Chondrocyte (in vitro differentiated cells): ENCODE results near the gene PPP2R2C. TPM values are rescaled to one million over a fixed set of nuclear protein-coding genes. Genes with fewer than 3 reads are reported as not detected.

ENCODE experiments used
- DNase-seq: peaks from one replicate; pipeline ENCODE4 v3.0.0; 2021; ENCODE audit warnings: mixed read lengths, low spot score
- H3K27ac Mint-ChIP-seq: one replicate; pipeline ENCODE4 v1.8.0; 2021; ENCODE audit warnings: mild to moderate bottlenecking, moderate library complexity, mixed read lengths; ENCODE audit not compliant: unreplicated experiment
- H3K27me3 Mint-ChIP-seq: 2 replicates; pipeline ENCODE4 v1.8.0; 2021; ENCODE audit warnings: low read depth, mixed read lengths
- H3K36me3 Mint-ChIP-seq: 2 replicates; pipeline ENCODE4 v1.8.0; 2021; ENCODE audit warnings: low read depth, mixed read lengths
- H3K4me1 Mint-ChIP-seq: 2 replicates; pipeline ENCODE4 v1.8.0; 2021; ENCODE audit warnings: low read depth, mild to moderate bottlenecking, mixed read lengths
- H3K4me3 Mint-ChIP-seq: one replicate; pipeline ENCODE4 v1.8.0; 2021; ENCODE audit warnings: mild to moderate bottlenecking, moderate library complexity, mixed read lengths; ENCODE audit not compliant: unreplicated experiment
- H3K9me3 Mint-ChIP-seq: 2 replicates; pipeline ENCODE4 v1.8.0; 2021; ENCODE audit warnings: low read depth, mixed read lengths
- total RNA-seq: library from RNA; stranded (reverse); gene quantifications from 3 replicates; pipeline ENCODE4 v1.2.1, GENCODE V29; 2021
- TF ChIP-seq, protein P1 (sequence below): fragments of 200-600 bp; sonication (generic); IDR thresholded peaks from 2 replicates; pipeline ENCODE4 v1.5.0; 2021; ENCODE audit warnings: antibody characterized with exemption, mild to moderate bottlenecking, moderate library complexity

Gene PPP2R2C
- total RNA-seq, 1 donor from 2014 or later = 0.10 TPM

DNA sequence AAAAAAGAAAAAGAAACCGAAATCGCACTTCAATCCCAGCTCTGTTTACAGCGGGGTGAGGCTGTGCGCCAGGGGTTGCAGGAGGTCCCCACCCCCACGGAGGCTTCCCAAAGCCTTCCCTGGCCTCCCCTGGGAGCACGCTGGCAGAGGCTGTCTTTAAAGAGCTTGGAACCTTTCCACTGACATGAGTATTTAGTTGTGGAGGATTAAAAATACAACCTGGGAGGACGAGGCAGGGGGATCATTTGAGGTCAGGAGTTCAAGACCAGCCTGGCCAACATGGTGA is 69.1 kb downstream of the PPP2R2C start:
- TF ChIP-seq, protein P1, sequence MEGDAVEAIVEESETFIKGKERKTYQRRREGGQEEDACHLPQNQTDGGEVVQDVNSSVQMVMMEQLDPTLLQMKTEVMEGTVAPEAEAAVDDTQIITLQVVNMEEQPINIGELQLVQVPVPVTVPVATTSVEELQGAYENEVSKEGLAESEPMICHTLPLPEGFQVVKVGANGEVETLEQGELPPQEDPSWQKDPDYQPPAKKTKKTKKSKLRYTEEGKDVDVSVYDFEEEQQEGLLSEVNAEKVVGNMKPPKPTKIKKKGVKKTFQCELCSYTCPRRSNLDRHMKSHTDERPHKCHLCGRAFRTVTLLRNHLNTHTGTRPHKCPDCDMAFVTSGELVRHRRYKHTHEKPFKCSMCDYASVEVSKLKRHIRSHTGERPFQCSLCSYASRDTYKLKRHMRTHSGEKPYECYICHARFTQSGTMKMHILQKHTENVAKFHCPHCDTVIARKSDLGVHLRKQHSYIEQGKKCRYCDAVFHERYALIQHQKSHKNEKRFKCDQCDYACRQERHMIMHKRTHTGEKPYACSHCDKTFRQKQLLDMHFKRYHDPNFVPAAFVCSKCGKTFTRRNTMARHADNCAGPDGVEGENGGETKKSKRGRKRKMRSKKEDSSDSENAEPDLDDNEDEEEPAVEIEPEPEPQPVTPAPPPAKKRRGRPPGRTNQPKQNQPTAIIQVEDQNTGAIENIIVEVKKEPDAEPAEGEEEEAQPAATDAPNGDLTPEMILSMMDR = no peak
- H3K9me3 Mint-ChIP-seq = no peaks in the 10 kb centered on the region
- no peaks in the 10 kb centered on the region for H3K4me1 Mint-ChIP-seq
- peak; percentile 10 for DNase-seq
- no peak overlapping the region for H3K27ac Mint-ChIP-seq
- H3K36me3 Mint-ChIP-seq = no peaks in the 10 kb centered on the region
- peaks cover 83% of the 10 kb centered on the region for H3K27me3 Mint-ChIP-seq
- H3K4me3 Mint-ChIP-seq = no peak overlapping the region

DNA sequence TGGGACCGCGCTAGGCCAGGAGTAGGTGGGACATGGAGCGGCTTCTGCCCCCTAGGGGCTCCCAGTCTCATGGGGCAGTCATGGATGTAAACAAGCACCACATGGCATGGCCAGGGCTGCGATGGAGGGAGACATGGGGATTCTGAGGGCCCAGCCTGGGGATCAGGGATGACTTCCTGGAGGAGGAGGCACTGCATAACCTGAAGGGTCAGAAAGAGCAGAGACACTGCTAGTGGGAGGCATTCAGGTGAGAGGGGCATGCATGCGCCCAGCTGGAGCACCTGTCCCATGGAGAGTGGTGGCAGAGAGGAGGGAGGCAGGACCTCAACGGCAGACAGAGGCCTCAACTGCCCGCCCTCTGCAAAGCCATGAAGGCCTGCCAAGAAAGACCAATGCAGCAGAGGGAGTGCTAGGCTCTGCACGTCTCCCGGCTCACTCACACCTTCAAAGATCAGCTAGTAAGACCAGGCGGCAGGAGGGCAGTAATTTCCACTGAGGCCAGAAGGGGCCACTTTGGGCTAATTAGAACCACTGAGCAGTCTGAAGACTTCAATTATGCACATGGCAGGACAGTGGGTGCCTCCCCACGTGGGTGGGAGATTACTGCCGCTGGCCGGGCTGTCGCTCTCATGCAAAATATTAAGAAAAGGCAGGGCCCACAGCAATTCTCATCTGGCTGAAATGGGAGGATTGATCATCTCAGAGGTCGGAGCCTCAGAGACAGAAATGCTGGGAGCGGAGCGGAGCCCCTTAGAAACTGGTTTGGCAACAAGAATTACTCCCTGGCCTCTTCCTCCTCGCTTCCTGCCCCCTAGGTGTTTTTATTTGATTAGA is 69.6 kb downstream of the PPP2R2C start:
- Mint-ChIP-seq H3K36me3 (no peaks in the 10 kb centered on the region), H3K4me1 (no peaks in the 10 kb centered on the region), H3K27ac (no peak overlapping the region), H3K27me3 (peaks cover 86% of the 10 kb centered on the region), H3K9me3 (no peaks in the 10 kb centered on the region), H3K4me3 (no peak overlapping the region)
- DNase-seq = peak; percentile 72
- TF ChIP-seq, protein P1 = no peak

DNA sequence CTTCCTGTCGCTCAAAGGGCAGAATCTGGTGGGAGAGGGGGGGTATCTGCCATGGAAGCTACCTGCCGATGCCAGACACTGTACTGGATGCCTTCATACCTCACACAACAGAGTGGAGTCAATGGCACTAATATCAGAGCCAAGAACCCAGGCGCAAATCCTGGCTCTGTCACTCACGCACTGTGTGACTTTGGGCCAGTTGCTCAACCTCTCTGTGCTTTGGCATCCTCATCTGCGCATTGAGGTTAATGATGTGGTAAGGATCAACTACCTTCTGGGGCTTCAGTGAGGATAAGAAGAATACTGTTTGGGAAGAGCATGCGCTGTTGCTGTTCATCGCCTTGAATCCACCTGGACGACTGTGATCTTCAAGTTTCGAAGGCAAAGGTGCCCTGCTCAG is 70.6 kb downstream of the PPP2R2C start:
- TF ChIP-seq, protein P1 = no peak
- Mint-ChIP-seq H3K4me3 (no peak overlapping the region), H3K4me1 (no peaks in the 10 kb centered on the region), H3K27ac (no peak overlapping the region), H3K27me3 (peaks cover 89% of the 10 kb centered on the region), H3K36me3 (no peaks in the 10 kb centered on the region), H3K9me3 (no peaks in the 10 kb centered on the region)
- DNase-seq = peak; percentile 15

DNA sequence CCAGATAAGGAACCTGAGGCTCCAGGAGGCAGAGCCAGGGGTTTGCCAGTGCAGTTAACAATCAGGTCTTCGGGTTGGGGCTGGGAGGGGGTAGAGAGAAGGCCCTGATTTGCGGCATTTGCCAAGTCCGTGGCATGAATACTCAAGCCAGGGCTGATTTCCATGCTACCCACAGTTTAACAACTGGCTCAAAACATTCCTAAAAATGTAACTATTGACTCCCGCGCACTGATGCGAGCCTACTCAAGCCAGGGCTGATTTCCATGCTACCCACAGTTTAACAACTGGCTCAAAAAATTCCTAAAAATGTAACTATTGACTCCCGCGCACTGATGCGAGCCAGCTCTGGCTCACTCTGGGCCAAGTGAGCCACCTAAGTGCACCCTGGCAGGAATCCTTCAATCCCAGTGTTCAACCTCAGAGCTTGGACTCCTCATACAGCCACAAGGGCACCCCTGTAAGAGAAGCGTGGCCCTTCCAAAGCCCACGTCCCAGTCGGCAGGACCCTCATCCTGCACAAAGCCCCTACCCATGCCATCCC is 75.6 kb downstream of the PPP2R2C start:
- no peaks in the 10 kb centered on the region for H3K4me1 Mint-ChIP-seq
- TF ChIP-seq, protein P1 = no peak
- H3K4me3 Mint-ChIP-seq = no peak overlapping the region
- H3K27me3 Mint-ChIP-seq = peaks cover 52% of the 10 kb centered on the region
- no peaks in the 10 kb centered on the region for H3K36me3 Mint-ChIP-seq
- no peak overlapping the region for H3K27ac Mint-ChIP-seq
- no peak for DNase-seq
- H3K9me3 Mint-ChIP-seq = no peaks in the 10 kb centered on the region

DNA sequence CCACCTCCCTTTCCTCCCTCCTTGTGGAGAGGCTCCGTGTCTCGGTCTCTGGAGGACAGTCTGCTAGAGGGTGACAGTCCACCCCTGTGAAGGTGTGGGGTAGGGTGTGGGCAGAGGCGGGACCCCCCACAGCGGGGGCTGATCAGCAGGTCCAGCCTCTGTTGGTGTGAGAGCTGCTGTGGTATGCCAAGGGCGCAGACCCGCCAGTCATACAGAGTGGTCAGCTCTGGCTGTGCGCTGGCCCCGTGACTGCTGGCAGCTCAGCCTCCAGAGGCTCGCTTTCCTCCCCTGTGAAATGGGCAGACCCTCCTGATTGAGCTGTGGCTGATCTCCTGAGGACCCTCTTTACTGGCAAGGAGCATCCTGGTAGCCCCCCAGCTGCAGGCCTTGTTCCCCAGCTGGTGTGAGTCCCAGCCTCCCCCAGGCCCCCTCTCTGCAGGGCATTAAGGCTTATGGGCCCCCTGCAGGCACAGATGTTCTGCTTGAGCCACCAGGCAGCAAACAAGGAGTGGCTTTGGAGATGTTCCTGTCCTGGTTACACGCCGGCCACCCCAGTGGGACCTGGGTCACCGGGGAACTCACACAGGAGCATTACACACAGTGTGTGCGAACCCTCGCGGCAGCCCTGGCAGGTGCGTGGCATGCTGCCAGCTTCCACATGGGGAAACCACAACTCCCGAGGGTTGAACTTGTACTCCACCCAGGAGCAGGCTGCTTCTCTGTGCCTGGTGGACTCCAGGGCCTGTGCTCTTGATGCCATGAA is 76.8 kb downstream of the PPP2R2C start:
- no peak overlapping the region for H3K27ac Mint-ChIP-seq
- no peaks in the 10 kb centered on the region for H3K4me1 Mint-ChIP-seq
- TF ChIP-seq, protein P1 = no peak
- no peaks in the 10 kb centered on the region for H3K36me3 Mint-ChIP-seq
- H3K27me3 Mint-ChIP-seq = peaks cover 47% of the 10 kb centered on the region
- H3K4me3 Mint-ChIP-seq = no peak overlapping the region
- H3K9me3 Mint-ChIP-seq = no peaks in the 10 kb centered on the region
- no peak for DNase-seq
